AG04449 (cell line): ENCODE measurements around the gene SBDS.
"Not testable (repeated sequence)": the region's sequence is repeated elsewhere in the genome, so short reads cannot be mapped to it uniquely, and the experiment has no call there.

ENCODE experiments used
- CTCF ChIA-PET: fragments of 350-600 bp; formaldehyde crosslinking; extraction: SDS; loops from one replicate; lab custom pipeline; 2021; ENCODE audit warnings: antibody characterized with exemption; lab: Yijun Ruan, JAX
- POLR2A ChIA-PET: fragments of 400-600, 350-600 bp; formaldehyde crosslinking; extraction: SDS; loops from one replicate; lab custom pipeline; 2020; ENCODE audit warnings: antibody characterized with exemption, inconsistent platforms; lab: Yijun Ruan, JAX
- DNase-seq: peaks from one replicate; pipeline ENCODE4 v3.0.0-alpha.2; 2010; ENCODE audit warnings: low read depth, low spot score
- H3K4me3 ChIP-seq: 2 replicates; pipeline ENCODE4 v1.5.1; 2011; ENCODE audit warnings: low read depth, mild to moderate bottlenecking, control low read depth, low read length
- TF ChIP-seq, protein P1 (sequence below): IDR thresholded peaks from one replicate; pipeline ENCODE4 v1.5.1; 2011; ENCODE audit warnings: mild to moderate bottlenecking, moderate library complexity, low read length, control low read depth, inconsistent platforms; ENCODE audit not compliant: insufficient read depth; ENCODE audit errors: missing control alignments

Gene SBDS

DNA sequence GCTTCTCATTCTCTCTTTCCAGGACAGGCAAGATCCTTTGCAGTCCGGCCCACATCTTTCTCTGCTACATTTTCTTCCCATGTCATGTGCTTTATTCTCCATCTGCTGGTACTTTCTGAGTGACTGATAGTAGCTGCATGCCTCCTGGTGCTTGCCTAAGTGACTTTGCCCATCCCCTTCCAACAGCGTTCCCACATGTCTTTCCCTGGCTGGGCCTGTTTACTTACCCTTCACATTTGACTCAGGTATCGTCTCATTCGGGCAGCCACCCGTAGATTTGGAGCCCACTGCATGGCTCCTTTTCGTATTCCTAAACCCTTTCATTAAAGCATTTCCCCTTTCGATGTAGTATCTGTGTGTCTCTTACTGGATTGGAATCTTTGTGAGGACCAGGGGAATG lies 25.9 kb upstream of the SBDS start:
- CTCF ChIA-PET = interaction anchor here (1.0 kb wide), 1 partner anchor 18 kb away, joined by 3 read pairs; no protein-coding TSS in a partner anchor

DNA sequence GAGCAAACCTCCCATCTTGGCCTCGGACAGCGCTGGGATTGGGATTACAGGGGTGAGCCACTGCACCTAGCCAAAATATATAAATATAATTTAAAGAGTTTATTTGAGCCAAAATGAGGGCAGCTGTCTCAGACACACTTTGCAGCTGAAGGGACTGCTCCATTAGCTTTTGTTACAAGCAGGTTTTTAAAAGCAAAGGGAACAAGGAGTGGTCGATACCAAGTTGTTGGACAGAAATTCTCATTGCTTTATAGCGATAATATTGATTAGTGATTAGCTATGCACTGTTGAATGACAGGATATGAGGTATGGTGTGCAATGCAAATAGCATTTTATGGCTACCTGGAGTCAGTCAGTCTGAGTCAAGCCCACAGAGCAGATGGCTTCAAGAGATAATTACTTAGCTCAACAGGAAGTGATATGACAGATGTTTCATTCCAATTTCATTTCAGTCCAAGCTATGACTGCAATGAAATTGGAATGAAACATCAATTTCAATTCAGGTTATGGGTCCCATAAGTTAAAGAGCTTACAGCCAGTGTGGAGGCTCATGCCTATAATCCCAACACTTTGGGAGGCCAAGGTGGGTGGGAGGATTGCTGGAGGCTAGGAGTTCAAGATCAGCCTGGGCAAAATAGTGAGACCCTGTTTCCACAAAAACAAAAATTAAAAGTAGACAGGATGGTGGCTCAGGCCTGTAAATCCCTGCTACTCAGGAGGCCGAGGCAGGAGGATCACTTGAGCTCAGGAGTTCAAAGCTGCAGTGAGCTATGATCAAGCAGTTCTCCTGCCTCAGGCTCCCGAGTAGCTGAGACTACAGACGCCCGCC lies 24.4 kb upstream of the SBDS start:
- ChIA-PET POLR2A (interaction anchor here (0.7 kb wide), 1 partner anchor 24 kb away, joined by 3 read pairs; no protein-coding TSS in a partner anchor), CTCF (interaction anchor here (1.5 kb wide), 1 partner anchor 21 kb away, joined by 4 read pairs; no protein-coding TSS in a partner anchor)
- no peak overlapping the region for H3K4me3 ChIP-seq
- DNase-seq = no peak
- TF ChIP-seq, protein P1, sequence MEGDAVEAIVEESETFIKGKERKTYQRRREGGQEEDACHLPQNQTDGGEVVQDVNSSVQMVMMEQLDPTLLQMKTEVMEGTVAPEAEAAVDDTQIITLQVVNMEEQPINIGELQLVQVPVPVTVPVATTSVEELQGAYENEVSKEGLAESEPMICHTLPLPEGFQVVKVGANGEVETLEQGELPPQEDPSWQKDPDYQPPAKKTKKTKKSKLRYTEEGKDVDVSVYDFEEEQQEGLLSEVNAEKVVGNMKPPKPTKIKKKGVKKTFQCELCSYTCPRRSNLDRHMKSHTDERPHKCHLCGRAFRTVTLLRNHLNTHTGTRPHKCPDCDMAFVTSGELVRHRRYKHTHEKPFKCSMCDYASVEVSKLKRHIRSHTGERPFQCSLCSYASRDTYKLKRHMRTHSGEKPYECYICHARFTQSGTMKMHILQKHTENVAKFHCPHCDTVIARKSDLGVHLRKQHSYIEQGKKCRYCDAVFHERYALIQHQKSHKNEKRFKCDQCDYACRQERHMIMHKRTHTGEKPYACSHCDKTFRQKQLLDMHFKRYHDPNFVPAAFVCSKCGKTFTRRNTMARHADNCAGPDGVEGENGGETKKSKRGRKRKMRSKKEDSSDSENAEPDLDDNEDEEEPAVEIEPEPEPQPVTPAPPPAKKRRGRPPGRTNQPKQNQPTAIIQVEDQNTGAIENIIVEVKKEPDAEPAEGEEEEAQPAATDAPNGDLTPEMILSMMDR = no peak

More for the DNA sequence above, 25.9 kb upstream of the SBDS start:
- TF ChIP-seq, protein P1 = no peak
- POLR2A ChIA-PET = no interaction called here
- H3K4me3 ChIP-seq = no peak overlapping the region
- DNase-seq = no peak

DNA sequence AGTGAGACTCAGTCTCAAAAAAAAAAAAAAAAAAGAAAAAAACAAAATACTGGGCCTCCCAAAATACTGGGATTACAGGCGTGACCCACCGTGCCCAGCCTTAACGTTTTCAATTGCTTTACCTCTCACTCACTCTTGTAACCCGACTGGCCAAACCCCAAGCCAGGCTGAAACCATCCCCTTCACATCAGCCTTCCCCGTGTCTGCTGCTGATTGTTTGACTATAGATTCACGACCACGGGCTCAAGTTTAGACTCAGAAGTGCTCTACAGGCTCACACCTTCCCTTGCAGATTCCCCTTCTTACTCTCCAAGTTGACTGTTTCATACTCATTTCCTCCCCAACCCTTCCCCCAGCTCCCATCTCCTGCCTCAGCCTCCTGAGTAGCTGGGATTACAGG lies 23.6 kb upstream of the SBDS start:
- H3K4me3 ChIP-seq = no peak overlapping the region
- ChIA-PET POLR2A (no interaction called here), CTCF (interaction anchor here (1.5 kb wide), 1 partner anchor 22 kb away, joined by 4 read pairs; no protein-coding TSS in a partner anchor)
- DNase-seq = no peak
- TF ChIP-seq, protein P1 = no peak

DNA sequence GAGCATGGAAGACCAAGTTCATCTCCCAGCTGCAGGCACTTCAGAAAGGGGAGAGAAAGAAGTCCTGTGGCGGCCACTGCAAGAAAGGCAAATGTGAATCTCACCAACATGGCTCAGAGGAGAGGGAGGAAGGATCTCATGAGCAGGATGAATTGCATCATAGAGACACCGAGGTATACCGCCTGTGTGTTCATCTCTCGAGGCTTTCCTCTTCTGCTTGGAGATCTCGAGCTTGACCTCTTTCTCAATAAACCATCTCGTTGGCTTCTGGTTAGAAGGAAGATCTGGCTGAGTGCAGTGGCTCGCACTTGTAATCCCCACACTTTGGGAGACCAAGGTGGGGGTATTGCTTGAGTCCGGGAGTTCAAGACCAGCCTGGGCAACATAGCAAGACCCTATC lies 22.6 kb upstream of the SBDS start:
- DNase-seq, POLR2A ChIA-PET, CTCF ChIA-PET, H3K4me3 ChIP-seq: not testable (repeated sequence)

DNA sequence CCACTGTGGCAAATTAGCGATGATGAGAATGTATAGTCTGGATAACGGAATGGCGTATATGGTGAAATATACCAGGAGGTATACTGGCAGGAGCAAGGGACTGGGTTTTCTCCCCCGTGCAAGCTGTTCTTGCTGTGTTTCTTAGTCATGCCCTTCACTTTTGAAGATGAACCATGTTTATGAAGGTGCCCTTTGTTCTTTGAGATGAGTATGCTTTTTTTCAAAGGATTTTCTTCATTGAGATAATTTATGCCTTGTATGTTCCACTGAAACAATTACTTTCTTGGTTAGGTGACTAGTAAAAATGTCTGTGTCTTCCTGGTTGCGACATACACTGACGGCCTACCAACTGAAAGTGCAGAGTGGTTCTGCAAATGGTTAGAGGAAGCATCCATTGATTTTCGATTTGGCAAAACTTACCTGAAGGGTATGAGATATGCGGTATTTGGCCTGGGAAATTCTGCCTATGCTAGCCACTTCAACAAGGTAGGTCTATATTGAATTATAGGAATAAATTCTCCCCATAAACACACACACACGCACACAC lies 18.8 kb upstream of the SBDS start:
- POLR2A ChIA-PET, H3K4me3 ChIP-seq, DNase-seq, CTCF ChIA-PET: not testable (repeated sequence)

DNA sequence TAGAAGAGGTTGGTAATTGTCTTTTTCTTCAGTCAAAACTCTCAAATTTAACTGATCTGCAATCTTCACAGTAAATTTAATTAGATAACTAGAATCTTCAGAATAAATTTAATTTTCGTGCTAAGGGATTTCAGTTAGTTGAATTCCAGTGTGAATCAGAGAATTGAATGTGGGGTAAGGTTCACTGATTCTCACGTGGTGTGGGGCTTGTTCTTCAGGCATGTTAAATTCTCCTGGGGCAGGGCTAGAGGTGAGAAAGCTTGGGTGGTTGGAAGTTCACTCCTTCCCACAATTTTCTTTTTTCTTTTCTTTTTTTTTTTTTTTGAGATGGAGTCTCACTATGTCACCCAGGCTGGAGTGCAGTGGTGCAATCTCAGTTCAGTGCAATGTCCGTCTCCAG lies 14.3 kb upstream of the SBDS start:
- POLR2A ChIA-PET, CTCF ChIA-PET: not testable (repeated sequence)

DNA sequence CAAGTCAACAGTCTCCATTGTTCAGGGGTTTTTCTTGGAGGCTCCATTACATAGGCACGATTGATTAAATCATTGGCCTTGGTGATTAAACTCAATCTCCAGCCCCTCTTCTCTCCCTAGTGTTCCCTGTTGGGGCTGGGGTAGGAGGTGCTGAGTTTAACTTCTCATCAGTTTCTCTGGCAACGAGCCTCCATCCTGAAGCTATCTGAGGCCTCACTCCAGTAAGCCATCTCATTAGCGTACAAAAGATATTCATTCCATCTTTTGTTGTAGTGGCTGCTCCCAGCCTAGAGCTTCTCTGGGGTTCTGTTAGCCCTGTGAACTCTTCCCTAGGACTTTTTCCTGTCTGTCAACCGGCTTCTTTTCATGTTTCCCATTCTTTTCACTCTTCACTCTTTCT lies 12.9 kb upstream of the SBDS start:
- POLR2A ChIA-PET = no interaction called here
- no peak for DNase-seq
- no peak overlapping the region for H3K4me3 ChIP-seq
- TF ChIP-seq, protein P1 = no peak
- CTCF ChIA-PET = no interaction called here

More for the DNA sequence above, 14.3 kb upstream of the SBDS start:
- not testable (repeated sequence) for DNase-seq, H3K4me3 ChIP-seq

DNA sequence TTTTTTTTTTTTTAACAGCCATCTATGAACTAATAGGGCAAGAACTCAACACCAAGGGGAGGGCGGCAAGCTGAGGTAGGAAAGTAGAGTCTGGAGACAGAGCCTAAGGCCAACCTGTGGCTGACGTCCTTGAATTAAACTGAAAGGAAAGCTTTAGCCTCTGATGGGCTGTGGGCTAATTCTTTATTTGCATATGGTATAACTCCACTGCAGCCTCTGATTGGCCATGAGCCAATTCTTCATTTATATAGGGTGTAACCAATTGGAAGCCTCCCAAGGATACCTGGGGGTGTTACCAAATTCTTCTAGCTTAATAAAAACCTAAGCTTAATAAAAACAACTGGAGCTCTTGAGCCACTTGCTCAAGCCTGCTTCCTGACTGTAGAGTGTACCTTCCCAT lies 11.6 kb upstream of the SBDS start:
- no peak overlapping the region for H3K4me3 ChIP-seq
- ChIA-PET CTCF (interaction anchor here (0.6 kb wide), 1 partner anchor 537 kb away, joined by 3 read pairs; no protein-coding TSS in a partner anchor), POLR2A (no interaction called here)
- TF ChIP-seq, protein P1 = no peak
- DNase-seq = no peak

DNA sequence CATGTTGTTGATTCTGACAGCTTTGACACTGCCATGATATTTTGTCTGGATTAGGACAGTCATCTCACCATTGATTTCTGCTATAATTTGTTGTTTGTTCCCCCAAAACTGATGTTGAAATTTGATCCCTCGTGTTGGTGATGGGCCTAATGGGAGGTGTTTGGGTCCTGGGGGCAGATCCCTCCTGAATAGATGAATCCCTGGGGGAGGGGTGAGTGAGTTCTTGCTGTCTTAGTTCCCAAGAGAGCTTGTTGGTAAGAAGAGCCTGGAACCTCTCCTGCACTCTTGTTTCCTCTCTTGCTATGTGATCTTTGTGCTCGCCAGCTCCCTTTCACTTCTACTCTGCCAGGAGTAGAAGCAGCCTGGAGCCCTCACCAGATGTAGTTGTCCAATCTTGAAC lies 8.8 kb upstream of the SBDS start:
- CTCF ChIA-PET, DNase-seq, POLR2A ChIA-PET, H3K4me3 ChIP-seq: not testable (repeated sequence)

DNA sequence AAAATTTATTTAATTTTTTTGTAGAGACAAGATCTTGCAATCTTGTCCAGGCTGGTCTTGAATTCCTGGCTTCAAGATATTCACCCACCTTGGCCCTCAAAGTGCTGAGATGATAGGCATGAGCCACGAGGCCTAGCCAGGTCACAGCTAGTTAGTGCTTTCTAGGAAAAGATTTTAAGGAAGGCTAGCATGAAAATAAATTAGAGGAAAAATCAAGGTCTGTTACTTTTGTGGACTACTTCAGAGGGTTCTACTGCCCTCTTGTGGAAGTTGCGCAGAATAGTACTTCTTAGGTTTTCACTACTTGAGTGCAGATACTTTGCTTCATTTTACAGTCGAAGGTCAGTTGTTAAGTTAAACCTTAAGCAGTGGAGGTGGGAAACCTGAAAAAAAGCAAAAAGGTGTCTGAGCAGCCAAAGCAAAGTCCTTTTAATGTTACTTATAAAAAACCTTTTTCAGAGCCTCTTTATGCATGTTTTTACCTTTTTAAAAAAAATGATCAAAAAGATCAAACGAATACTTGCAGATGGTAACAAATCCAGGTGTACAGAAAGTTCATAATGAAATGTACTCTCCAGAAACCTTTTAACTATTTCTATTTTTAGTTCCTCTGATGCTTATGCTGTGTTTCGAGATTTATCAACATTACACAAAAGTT lies 5.3 kb upstream of the SBDS start:
- CTCF ChIA-PET, DNase-seq, H3K4me3 ChIP-seq, POLR2A ChIA-PET: not testable (repeated sequence)
